ENCODE measurements around the gene BABAM2.

Gene BABAM2

DNA sequence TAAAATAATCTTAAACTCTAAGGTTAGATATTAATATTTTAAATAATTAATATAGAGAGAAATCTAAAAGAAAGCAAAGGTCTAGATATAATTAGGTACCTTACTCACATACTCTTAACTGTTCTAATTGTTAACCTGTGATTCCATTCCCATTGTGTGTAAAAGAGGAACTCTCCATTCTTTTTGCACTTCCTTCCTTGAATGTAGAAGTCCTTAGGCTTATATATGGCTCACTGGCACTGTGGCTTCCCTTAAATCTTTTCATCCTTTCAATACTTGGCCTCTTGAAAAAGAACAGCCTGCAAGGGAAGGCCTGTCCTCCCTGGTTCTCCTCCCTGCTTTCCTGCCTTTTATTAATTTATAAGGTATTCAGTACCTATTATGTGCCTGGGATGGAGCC, 319.3 kb downstream of the BABAM2 start:
- TF ChIP-seq, protein P1, sequence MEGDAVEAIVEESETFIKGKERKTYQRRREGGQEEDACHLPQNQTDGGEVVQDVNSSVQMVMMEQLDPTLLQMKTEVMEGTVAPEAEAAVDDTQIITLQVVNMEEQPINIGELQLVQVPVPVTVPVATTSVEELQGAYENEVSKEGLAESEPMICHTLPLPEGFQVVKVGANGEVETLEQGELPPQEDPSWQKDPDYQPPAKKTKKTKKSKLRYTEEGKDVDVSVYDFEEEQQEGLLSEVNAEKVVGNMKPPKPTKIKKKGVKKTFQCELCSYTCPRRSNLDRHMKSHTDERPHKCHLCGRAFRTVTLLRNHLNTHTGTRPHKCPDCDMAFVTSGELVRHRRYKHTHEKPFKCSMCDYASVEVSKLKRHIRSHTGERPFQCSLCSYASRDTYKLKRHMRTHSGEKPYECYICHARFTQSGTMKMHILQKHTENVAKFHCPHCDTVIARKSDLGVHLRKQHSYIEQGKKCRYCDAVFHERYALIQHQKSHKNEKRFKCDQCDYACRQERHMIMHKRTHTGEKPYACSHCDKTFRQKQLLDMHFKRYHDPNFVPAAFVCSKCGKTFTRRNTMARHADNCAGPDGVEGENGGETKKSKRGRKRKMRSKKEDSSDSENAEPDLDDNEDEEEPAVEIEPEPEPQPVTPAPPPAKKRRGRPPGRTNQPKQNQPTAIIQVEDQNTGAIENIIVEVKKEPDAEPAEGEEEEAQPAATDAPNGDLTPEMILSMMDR (IDR thresholded peaks at IDR 0.05; ENCODE audit: insufficient read depth, low read length, poor library complexity, severe bottlenecking) = no peak
- TF ChIP-seq EZH2phosphoT487 (conservative IDR thresholded peaks at IDR 0.05; ENCODE audit: low read length) = no peak
- Histone ChIP-seq H3K4me3 (ENCODE audit: insufficient read depth, low read length, poor library complexity, severe bottlenecking) (no peak overlapping the region), H3K79me2 (ENCODE audit: insufficient read depth, low read length) (no peaks in the 10 kb centered on the region), H3K36me3 (ENCODE audit: low read length) (no peaks in the 10 kb centered on the region), H4K20me1 (ENCODE audit: low read depth, low read length) (no peaks in the 10 kb centered on the region), H3K9ac (ENCODE audit: low read length) (no peak overlapping the region), H3K4me2 (ENCODE audit: low read depth, low read length, poor library complexity, severe bottlenecking) (no peak overlapping the region), H3K9me3 (ENCODE audit: insufficient read depth, low read length) (no peaks in the 10 kb centered on the region), H3K27me3 (ENCODE audit: low read length) (no peaks in the 10 kb centered on the region), H3K9me2 (replicated peaks; ENCODE audit: insufficient read depth, low read length) (no peaks in the 10 kb centered on the region), H3K27ac (ENCODE audit: low read depth, low read length) (no peak overlapping the region), H3F3A (ENCODE audit: insufficient read depth) (no peaks in the 10 kb centered on the region), H2AFZ (ENCODE audit: low read depth, low read length, severe bottlenecking) (no peak overlapping the region)

DNA sequence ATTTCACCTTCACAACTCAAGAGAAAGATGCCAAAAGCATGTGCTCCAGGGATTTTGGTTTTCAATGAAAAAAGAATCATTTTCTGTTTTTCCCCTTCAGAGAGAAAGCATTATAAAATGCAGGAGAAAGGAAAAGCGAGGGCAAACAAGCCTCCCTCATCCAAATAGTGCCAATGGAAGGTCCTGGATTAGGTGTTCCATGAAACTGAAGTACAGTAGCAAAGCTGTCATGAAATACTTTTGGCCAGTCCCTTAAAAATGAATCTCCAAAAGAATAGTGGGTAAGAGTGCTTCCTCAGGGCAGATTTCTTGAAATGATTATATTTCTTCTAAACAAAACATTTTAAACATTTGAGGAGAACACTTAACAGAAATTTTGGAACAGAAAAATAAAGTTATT, 320.0 kb downstream of the BABAM2 start:
- no peak overlapping the region for H3K4me3 ChIP-seq (ENCODE audit: insufficient read depth, low read length, poor library complexity, severe bottlenecking)
- H3K27me3 ChIP-seq (ENCODE audit: low read length) = no peaks in the 10 kb centered on the region
- H3K36me3 ChIP-seq (ENCODE audit: low read length) = no peaks in the 10 kb centered on the region
- no peaks in the 10 kb centered on the region for H3K9me2 ChIP-seq (replicated peaks; ENCODE audit: insufficient read depth, low read length)
- H3K9me3 ChIP-seq (ENCODE audit: insufficient read depth, low read length) = no peaks in the 10 kb centered on the region
- no peaks in the 10 kb centered on the region for H3K79me2 ChIP-seq (ENCODE audit: insufficient read depth, low read length)
- H3F3A ChIP-seq (ENCODE audit: insufficient read depth) = no peaks in the 10 kb centered on the region
- no peaks in the 10 kb centered on the region for H4K20me1 ChIP-seq (ENCODE audit: low read depth, low read length)
- TF ChIP-seq EZH2phosphoT487 (conservative IDR thresholded peaks at IDR 0.05; ENCODE audit: low read length) = no peak
- TF ChIP-seq, protein P1 (IDR thresholded peaks at IDR 0.05; ENCODE audit: insufficient read depth, low read length, poor library complexity, severe bottlenecking) = no peak
- H3K27ac ChIP-seq (ENCODE audit: low read depth, low read length) = no peak overlapping the region
- H3K4me2 ChIP-seq (ENCODE audit: low read depth, low read length, poor library complexity, severe bottlenecking) = no peak overlapping the region
- no peak overlapping the region for H2AFZ ChIP-seq (ENCODE audit: low read depth, low read length, severe bottlenecking)
- H3K9ac ChIP-seq (ENCODE audit: low read length) = no peak overlapping the region

DNA sequence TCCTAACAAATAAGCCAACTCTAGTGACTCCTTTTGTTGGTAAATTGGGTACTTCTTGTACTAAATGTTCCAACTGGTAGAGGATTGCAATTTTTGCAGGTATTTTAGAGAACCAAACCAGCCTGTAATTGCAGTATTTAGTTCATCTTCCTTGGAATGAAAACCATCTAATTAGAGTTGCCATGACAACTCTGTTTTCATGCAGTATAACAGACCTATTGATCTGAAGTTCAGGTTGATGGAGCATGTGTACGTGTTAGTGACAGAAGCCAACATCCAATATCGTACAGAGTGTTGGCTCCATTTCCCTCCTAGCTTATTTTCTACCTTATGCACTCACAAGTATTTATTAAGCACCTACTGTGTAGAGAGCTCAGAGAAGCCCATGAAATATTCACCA, 325.8 kb downstream of the BABAM2 start:
- Histone ChIP-seq H2AFZ (ENCODE audit: low read depth, low read length, severe bottlenecking) (no peak overlapping the region), H3K9me2 (replicated peaks; ENCODE audit: insufficient read depth, low read length) (no peaks in the 10 kb centered on the region), H4K20me1 (ENCODE audit: low read depth, low read length) (no peaks in the 10 kb centered on the region), H3K27me3 (ENCODE audit: low read length) (no peaks in the 10 kb centered on the region), H3K9me3 (ENCODE audit: insufficient read depth, low read length) (no peaks in the 10 kb centered on the region), H3K36me3 (ENCODE audit: low read length) (no peaks in the 10 kb centered on the region), H3K27ac (ENCODE audit: low read depth, low read length) (no peak overlapping the region), H3K4me3 (ENCODE audit: insufficient read depth, low read length, poor library complexity, severe bottlenecking) (no peak overlapping the region), H3K79me2 (ENCODE audit: insufficient read depth, low read length) (no peaks in the 10 kb centered on the region), H3F3A (ENCODE audit: insufficient read depth) (no peaks in the 10 kb centered on the region), H3K9ac (ENCODE audit: low read length) (no peak overlapping the region), H3K4me2 (ENCODE audit: low read depth, low read length, poor library complexity, severe bottlenecking) (no peak overlapping the region)
- TF ChIP-seq, protein P1 (IDR thresholded peaks at IDR 0.05; ENCODE audit: insufficient read depth, low read length, poor library complexity, severe bottlenecking) = no peak
- TF ChIP-seq EZH2phosphoT487 (conservative IDR thresholded peaks at IDR 0.05; ENCODE audit: low read length) = no peak

All from SU-DHL-6 (cell line).